ENCODE results near the gene HOXA11.

DNA sequence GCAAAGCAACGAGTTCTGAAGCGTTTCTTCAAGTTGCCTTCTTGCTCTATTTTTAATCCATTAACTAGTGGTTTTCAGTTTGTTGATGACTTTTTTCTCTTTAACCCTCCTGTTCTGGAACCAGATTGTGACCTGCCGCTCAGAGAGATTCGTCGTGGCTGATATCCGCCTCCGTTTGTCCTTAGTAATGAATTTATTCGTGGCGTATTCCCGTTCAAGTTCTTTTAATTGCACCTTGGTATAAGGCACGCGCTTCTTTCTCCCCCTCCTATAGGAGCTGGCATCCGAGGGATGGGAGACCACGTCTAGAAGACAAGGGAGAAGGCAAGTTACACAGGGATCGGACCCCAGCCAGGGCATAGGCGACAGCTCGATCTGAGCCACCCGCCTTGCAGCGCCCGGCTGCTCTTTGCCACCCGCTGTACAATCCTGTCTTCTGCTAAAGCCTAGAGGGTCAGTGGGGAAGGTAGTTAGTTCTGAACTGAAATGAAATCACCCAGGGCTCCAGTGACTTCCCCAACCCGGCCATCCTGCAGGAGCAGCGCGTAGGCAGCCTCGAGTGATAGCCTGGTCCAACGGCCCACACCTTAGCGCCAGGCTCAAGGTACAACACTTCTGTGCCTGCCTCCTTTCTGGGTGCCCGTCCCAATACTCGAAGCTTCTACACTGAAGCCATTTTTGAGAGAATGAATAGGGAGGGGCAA, 13.3 kb upstream of the HOXA11 start:
- TF ChIP-seq POLR2AphosphoS5 (IDR thresholded peaks at IDR 0.05) (no peak), POLR2A (IDR thresholded peaks at IDR 0.05) (no peak), EP300 (IDR thresholded peaks at IDR 0.05) (no peak)
- TF ChIP-seq, protein P1, sequence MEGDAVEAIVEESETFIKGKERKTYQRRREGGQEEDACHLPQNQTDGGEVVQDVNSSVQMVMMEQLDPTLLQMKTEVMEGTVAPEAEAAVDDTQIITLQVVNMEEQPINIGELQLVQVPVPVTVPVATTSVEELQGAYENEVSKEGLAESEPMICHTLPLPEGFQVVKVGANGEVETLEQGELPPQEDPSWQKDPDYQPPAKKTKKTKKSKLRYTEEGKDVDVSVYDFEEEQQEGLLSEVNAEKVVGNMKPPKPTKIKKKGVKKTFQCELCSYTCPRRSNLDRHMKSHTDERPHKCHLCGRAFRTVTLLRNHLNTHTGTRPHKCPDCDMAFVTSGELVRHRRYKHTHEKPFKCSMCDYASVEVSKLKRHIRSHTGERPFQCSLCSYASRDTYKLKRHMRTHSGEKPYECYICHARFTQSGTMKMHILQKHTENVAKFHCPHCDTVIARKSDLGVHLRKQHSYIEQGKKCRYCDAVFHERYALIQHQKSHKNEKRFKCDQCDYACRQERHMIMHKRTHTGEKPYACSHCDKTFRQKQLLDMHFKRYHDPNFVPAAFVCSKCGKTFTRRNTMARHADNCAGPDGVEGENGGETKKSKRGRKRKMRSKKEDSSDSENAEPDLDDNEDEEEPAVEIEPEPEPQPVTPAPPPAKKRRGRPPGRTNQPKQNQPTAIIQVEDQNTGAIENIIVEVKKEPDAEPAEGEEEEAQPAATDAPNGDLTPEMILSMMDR (IDR thresholded peaks at IDR 0.05), result no peak
